Adrenal gland (tissue), 12 donors: Measurements from ENCODE around the gene NADSYN1. TPM values are rescaled to one million over a fixed set of nuclear protein-coding genes. Genes with fewer than 3 reads are reported as not detected.

Experiments used
- DNase-seq, 7 donors: peaks; one replicate each; pipeline ENCODE4 v3.0.0-alpha.2; 2019 to 2020
- H3K27ac ChIP-seq, 5 donors: fragments of 200-600 bp; sonication (generic) in 4 of 5; 1 replicate in 3 of 5; 2 replicates in 2 of 5; pipeline versions ENCODE4 v1.5.1 to v1.8.0; 2016 to 2020; ENCODE audit warnings: mild to moderate bottlenecking in 1 of 5
- H3K27me3 ChIP-seq: fragments of 200-600 bp; 2 replicates; pipeline ENCODE4 v1.8.0; 2021
- H3K36me3 ChIP-seq, 2 donors: fragments of 200-600 bp; replicated peaks in 1 of 2; 1 replicate in 1 of 2; 2 replicates in 1 of 2; pipeline versions ENCODE4 v1.5.1 to v1.8.0; 2018 to 2022
- H3K4me1 ChIP-seq, 2 donors: fragments of 200-600 bp; replicated peaks in 1 of 2; 1 replicate in 1 of 2; 2 replicates in 1 of 2; pipeline versions ENCODE4 v1.5.1 to v1.8.0; 2018 to 2021
- H3K4me3 ChIP-seq, 4 donors: fragments of 200-600 bp; sonication (generic) in 3 of 4; one replicate each; pipeline ENCODE4 v1.5.1; 2016 to 2018
- H3K9me3 ChIP-seq, 3 donors: fragments of 200-600 bp; sonication (generic) in 1 of 3; replicated peaks in 1 of 3; 1 replicate in 2 of 3; 2 replicates in 1 of 3; pipeline versions ENCODE4 v1.5.1 to v1.8.0; 2016 to 2021
- CTCF ChIP-seq, 6 experiments: fragments of 450-650 bp in 4 of 6; fragments of 200-600 bp in 2 of 6; sonication (generic) in 1 of 6; IDR thresholded peaks; 1 replicate in 5 of 6; 2 replicates in 1 of 6; pipeline versions ENCODE4 v1.5.1 to v1.8.0; 2016 to 2021; ENCODE audit warnings: antibody characterized with exemption in 6 of 6, mild to moderate bottlenecking in 2 of 6, moderate library complexity in 1 of 6
- POLR2A ChIP-seq, 2 donors: fragments of 450-650 bp; IDR thresholded peaks; one replicate each; pipeline ENCODE4 v1.6.1; 2017; ENCODE audit warnings: antibody characterized with exemption in 2 of 2, mild to moderate bottlenecking in 2 of 2, moderate library complexity in 1 of 2
- WGBS, 4 donors: extraction: QIAGEN DNeasy Blood & Tissue Kit in 2 of 4; methylation state at CpG; one replicate each; pipeline versions ENCODE4 v1.1.5 to v1.1.7; 2013 to 2017; 5-methylcytosine and 5-hydroxymethylcytosine counted together
- intact Hi-C, 2 donors: fragments of 100-400 bp; cut with DNase I; formaldehyde crosslinking; loops; one replicate each; pipeline versions ENCODE4 v1.14.1 to v1.15.0; 2022 to 2023
- polyA plus RNA-seq, 3 donors: library from polyadenylated mRNA; stranded (reverse); fragments of 200-250 nt in 2 of 3; fragments of 350-450 nt in 1 of 3; fragmentation: Illumina TruSeq in 1 of 3; extraction: RNeasy Lipid Tissue Mini Kit (QIAGEN cat#74804) in 1 of 3; gene quantifications; one replicate each; pipeline ENCODE4 v1.2.3, GENCODE V29; 2013 to 2014
- total RNA-seq, 9 donors: library from RNA; depleted of rRNA in 4 of 9; stranded (reverse); fragments of >200 nt in 4 of 9; fragments of 120-200 nt in 1 of 9; fragmentation: NEBNext Ultra II Directional in 1 of 9; extraction: Animal tissue kit (Norgen Biotek cat#: 25700) in 1 of 9; gene quantifications; one replicate each; pipeline versions ENCODE4 v1.1.0 to v1.2.4, GENCODE V29; 2013 to 2023
- donor health status: healthy with polysubstance abuse.
- donor health status: Bipolar disorder and iron deficiency.
- donor health status: DM: yes; HTN: yes; CAD: no.
- donor health status: DM: no; HTN: no; CAD: no.
- donor health status: DM: no; HTN: no; CAD: no.
- donor health status: DM: yes; HTN: yes; CAD: no.

Gene NADSYN1
- total and polyA plus RNA-seq, 12 donors = 37.1 to 128 (median 58.5) TPM

DNA sequence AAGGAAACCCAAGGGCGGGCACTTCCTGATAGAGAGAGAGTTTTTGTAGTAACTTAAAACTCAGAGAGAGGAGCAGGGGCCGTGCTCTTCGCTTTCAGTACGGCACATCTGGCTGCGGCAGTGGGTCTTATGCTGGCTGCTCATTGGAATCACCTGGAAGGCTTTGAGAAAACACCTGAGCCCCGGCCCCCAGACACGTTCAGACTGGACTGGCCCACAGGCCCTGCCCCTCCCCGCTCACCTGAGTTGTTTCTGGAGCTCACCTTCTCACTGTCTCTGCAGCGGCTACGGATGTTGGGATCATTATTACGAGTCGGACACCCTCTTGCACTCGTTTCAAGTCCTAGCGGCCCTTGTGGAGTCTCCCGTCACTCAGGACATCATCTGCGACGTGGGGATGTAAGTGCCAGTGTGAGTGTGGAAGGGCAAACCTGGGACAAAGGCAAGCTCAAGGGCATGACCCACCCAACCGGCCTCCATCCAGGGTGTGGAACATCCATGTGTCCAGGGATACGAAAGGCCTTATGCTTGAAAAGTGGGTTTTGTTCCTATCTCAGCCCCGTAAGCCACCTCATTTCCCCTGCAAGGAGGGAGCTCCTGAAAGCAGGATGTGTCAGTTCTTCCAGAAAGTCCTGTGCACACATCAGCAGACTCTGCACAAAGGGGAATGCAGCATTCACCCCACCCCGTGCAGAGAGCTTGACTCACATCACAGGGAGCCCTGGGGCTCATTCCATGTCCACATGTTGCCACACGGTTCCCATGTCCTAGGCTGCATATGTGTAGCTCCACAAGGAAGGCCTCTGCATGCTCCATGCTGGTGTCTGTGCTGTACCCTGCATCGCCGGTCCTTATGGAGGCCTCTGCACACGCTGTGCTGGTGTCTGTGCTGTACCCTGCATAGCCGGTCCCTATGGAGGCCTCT, 5.4 kb downstream of the NADSYN1 start:
- Histone ChIP-seq H3K27ac (no peak overlapping the region), H3K4me1 (peaks cover 0 to 15% of the 10 kb centered on the region in 2 donors), H3K36me3 (peaks cover 0 to 73% of the 10 kb centered on the region in 2 donors), H3K9me3 (no peaks in the 10 kb centered on the region), H3K27me3 (no peaks in the 10 kb centered on the region), H3K4me3 (no peak overlapping the region)
- WGBS, 4 donors = 89 to 94% (median 93%) methylated on average over 19 to 26 of the region's 26 CpGs
- TF ChIP-seq CTCF (IDR thresholded peaks at IDR 0.05) (no peak), POLR2A (IDR thresholded peaks at IDR 0.05) (no peak)
- intact Hi-C loops = no loop called here
- no peak for DNase-seq

DNA sequence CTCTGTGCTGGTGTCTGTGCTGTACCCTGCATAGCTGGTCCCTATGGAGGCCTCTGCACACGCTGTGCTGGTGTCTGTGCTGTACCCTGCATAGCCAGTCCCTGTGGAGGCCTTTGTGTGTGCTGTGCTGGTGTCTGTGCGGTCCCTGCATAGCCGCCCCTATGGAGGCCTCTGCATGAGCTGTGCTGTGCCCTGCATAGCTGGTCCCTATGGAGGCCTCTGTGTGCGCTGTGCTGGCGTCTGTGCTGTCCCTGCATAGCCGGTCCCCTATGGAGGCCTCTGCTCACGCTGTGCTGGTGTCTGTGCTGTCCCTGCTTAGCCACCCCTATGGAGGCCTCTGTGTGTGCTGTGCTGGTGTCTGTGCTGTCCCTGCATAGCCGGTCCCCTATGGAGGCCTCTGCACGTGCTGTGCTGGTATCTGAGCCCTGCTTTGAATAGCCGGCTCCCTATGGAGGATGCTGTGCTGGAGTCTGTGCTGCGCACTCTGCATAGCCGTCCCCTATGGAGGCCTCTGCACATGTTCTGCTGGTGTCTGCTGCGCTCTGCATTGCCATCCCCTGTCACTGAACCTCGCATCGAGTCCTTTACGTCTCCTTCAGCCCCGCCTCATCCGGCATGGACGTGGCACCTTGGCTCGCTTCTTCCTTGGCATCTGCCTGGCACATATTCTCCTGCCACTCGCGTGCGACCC, 6.2 kb downstream of the NADSYN1 start:
- H3K27ac ChIP-seq = no peak overlapping the region
- TF ChIP-seq CTCF (IDR thresholded peaks at IDR 0.05) (no peak), POLR2A (IDR thresholded peaks at IDR 0.05) (no peak)
- peaks cover 0 to 75% of the 10 kb centered on the region in 2 donors for H3K36me3 ChIP-seq
- H3K27me3 ChIP-seq = no peaks in the 10 kb centered on the region
- H3K4me1 ChIP-seq = peaks cover 0 to 9% of the 10 kb centered on the region in 2 donors
- no peak for DNase-seq
- WGBS, 4 donors = 90 to 94% (median 90%) methylated on average over 16 to 23 of the region's 23 CpGs
- no peaks in the 10 kb centered on the region for H3K9me3 ChIP-seq
- intact Hi-C loops = no loop called here
- H3K4me3 ChIP-seq = no peak overlapping the region

- WGBS, 4 donors = 77 to 82% (median 80%) methylated on average over 11 of the region's 11 CpGs
- no peak for DNase-seq
- Histone ChIP-seq H3K27me3 (no peaks in the 10 kb centered on the region), H3K4me3 (no peak overlapping the region), H3K27ac (no peak overlapping the region), H3K36me3 (peaks cover 0 to 74% of the 10 kb centered on the region in 2 donors), H3K9me3 (no peaks in the 10 kb centered on the region), H3K4me1 (peaks cover 0 to 3% of the 10 kb centered on the region in 2 donors)
- no peak for TF ChIP-seq POLR2A (IDR thresholded peaks at IDR 0.05)
- TF ChIP-seq CTCF (IDR thresholded peaks at IDR 0.05) = no peak
- intact Hi-C loops = no loop called here
Observed at GRCh38 chr11:71459767-71460320, 6.8 kb downstream of the NADSYN1 start.

DNA sequence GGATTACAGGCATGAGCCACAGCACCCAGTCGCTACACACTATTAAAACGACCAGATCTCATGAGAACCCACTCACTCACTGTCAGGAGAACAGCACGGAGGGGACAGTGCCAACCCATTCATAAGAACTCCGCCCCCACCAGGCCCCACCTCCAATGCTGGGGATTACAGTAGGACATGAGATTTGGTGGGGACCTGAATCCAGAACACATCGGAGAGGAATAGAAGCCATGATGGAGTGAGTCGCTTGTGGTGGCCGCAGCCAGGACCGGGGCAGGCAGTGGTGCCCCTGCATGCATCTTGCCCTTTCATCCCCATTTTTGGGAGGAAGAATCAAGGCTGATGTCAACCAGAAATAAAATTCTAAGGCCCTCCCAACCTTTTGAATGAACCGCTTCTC, 8.7 kb downstream of the NADSYN1 start:
- no peak for DNase-seq
- H3K27ac ChIP-seq = no peak overlapping the region
- TF ChIP-seq POLR2A (IDR thresholded peaks at IDR 0.05) = no peak
- no peak for TF ChIP-seq CTCF (IDR thresholded peaks at IDR 0.05)
- no peak overlapping the region for H3K4me3 ChIP-seq
- H3K27me3 ChIP-seq = no peaks in the 10 kb centered on the region
- no peaks in the 10 kb centered on the region for H3K9me3 ChIP-seq
- H3K4me1 ChIP-seq = no peaks in the 10 kb centered on the region
- peaks cover 0 to 55% of the 10 kb centered on the region in 2 donors for H3K36me3 ChIP-seq
- WGBS, 4 donors = 88 to 94% (median 91%) methylated on average over 9 of the region's 9 CpGs
- intact Hi-C loops = no loop called here
